Peyer's patch (tissue), 4 donors: Measurements from ENCODE around the gene SASH3. TPM values are rescaled to one million over a fixed set of nuclear protein-coding genes. Genes with fewer than 3 reads are reported as not detected.

Experiments used
- DNase-seq, 3 donors: peaks; one replicate each; pipeline ENCODE4 v3.0.0-alpha.2; 2017 to 2019
- H3K27ac ChIP-seq, 4 donors: fragments of 200-600 bp; sonication (generic); one replicate each; pipeline ENCODE4 v1.5.1; 2016 to 2019
- H3K27me3 ChIP-seq, 2 donors: fragments of 200-600 bp; sonication (generic); one replicate each; pipeline ENCODE4 v1.5.1; 2019
- H3K36me3 ChIP-seq, 3 donors: fragments of 200-600 bp; sonication (generic); one replicate each; pipeline ENCODE4 v1.5.1; 2016 to 2019
- H3K4me1 ChIP-seq, 4 donors: fragments of 200-600 bp; sonication (generic); one replicate each; pipeline ENCODE4 v1.5.1; 2016 to 2019
- H3K4me3 ChIP-seq, 4 donors: fragments of 200-600 bp; sonication (generic); 1 replicate in 3 of 4; 2 replicates in 1 of 4; pipeline ENCODE4 v1.5.1; 2016 to 2019; ENCODE audit warnings: mild to moderate bottlenecking in 1 of 4
- H3K9me3 ChIP-seq, 4 donors: fragments of 200-600 bp; sonication (generic); one replicate each; pipeline ENCODE4 v1.5.1; 2016 to 2019; ENCODE audit warnings: mild to moderate bottlenecking in 1 of 4
- CTCF ChIP-seq, 6 experiments: fragments of 450-650 bp in 4 of 6; fragments of 200-600 bp in 2 of 6; sonication (generic) in 1 of 6; IDR thresholded peaks; one replicate each; pipeline ENCODE4 v1.5.1; 2017 to 2019; ENCODE audit warnings: antibody characterized with exemption in 6 of 6, mild to moderate bottlenecking in 3 of 6, moderate library complexity in 1 of 6
- POLR2A ChIP-seq, 2 donors: fragments of 450-650 bp; IDR thresholded peaks; one replicate each; pipeline ENCODE4 v1.5.1; 2017; ENCODE audit warnings: antibody characterized with exemption in 2 of 2, mild to moderate bottlenecking in 2 of 2, moderate library complexity in 2 of 2
- total RNA-seq, 4 donors: library from RNA; depleted of rRNA; stranded (reverse); fragments of >200 nt; gene quantifications; one replicate each; pipeline ENCODE4 v1.1.0, GENCODE V29; 2016

Gene SASH3
- total RNA-seq, 4 donors from 2014 or later, result 2.2 to 45.4 (median 7.7) TPM

GRCh38 chrX:129790808-129791207 is 11.1 kb downstream of the SASH3 start:
- no peak for DNase-seq
- Histone ChIP-seq H3K27ac (no peak overlapping the region), H3K4me3 (no peak overlapping the region), H3K36me3 (no peaks in the 10 kb centered on the region), H3K9me3 (no peaks in the 10 kb centered on the region), H3K27me3 (no peaks in the 10 kb centered on the region), H3K4me1 (no peaks in the 10 kb centered on the region)
- TF ChIP-seq CTCF (IDR thresholded peaks at IDR 0.05) (no peak), POLR2A (IDR thresholded peaks at IDR 0.05) (no peak)

- DNase-seq, result no peak
- Histone ChIP-seq H3K4me1 (no peaks in the 10 kb centered on the region), H3K4me3 (no peak overlapping the region), H3K36me3 (no peaks in the 10 kb centered on the region), H3K27ac (no peak overlapping the region), H3K27me3 (no peaks in the 10 kb centered on the region), H3K9me3 (no peaks in the 10 kb centered on the region)
- TF ChIP-seq CTCF (IDR thresholded peaks at IDR 0.05), result no peak
- no peak for TF ChIP-seq POLR2A (IDR thresholded peaks at IDR 0.05)
These were observed 11.6 kb downstream of the SASH3 start for GRCh38 chrX:129791336-129791735.

- H3K36me3 ChIP-seq, result no peaks in the 10 kb centered on the region
- H3K27me3 ChIP-seq, result no peaks in the 10 kb centered on the region
- no peak for TF ChIP-seq CTCF (IDR thresholded peaks at IDR 0.05)
- TF ChIP-seq POLR2A (IDR thresholded peaks at IDR 0.05), result no peak
- no peak overlapping the region for H3K27ac ChIP-seq
- H3K4me1 ChIP-seq, result no peaks in the 10 kb centered on the region
- no peak for DNase-seq
- H3K4me3 ChIP-seq, result no peak overlapping the region
- H3K9me3 ChIP-seq, result no peaks in the 10 kb centered on the region
These were observed 12.3 kb downstream of the SASH3 start for GRCh38 chrX:129791961-129792570.

GRCh38 chrX:129792586-129793291 is 13.0 kb downstream of the SASH3 start:
- no peak for DNase-seq
- Histone ChIP-seq H3K4me1 (no peaks in the 10 kb centered on the region), H3K36me3 (no peaks in the 10 kb centered on the region), H3K27ac (no peak overlapping the region), H3K4me3 (no peak overlapping the region), H3K27me3 (no peaks in the 10 kb centered on the region), H3K9me3 (no peaks in the 10 kb centered on the region)
- TF ChIP-seq POLR2A (IDR thresholded peaks at IDR 0.05), result no peak

- H3K27me3 ChIP-seq, result no peaks in the 10 kb centered on the region
- no peak overlapping the region for H3K4me3 ChIP-seq
- no peaks in the 10 kb centered on the region for H3K4me1 ChIP-seq
- no peaks in the 10 kb centered on the region for H3K36me3 ChIP-seq
- no peak for DNase-seq
- H3K27ac ChIP-seq, result no peak overlapping the region
- TF ChIP-seq CTCF (IDR thresholded peaks at IDR 0.05) (no peak), POLR2A (IDR thresholded peaks at IDR 0.05) (no peak)
- H3K9me3 ChIP-seq, result no peaks in the 10 kb centered on the region
These were observed 13.9 kb downstream of the SASH3 start for GRCh38 chrX:129793604-129794191.

GRCh38 chrX:129795584-129795983 is 15.8 kb downstream of the SASH3 start:
- DNase-seq, result no peak
- H3K36me3 ChIP-seq, result no peaks in the 10 kb centered on the region
- H3K27ac ChIP-seq, result no peak overlapping the region
- H3K9me3 ChIP-seq, result no peaks in the 10 kb centered on the region
- no peak for TF ChIP-seq POLR2A (IDR thresholded peaks at IDR 0.05)
- TF ChIP-seq CTCF (IDR thresholded peaks at IDR 0.05), result no peak
- no peaks in the 10 kb centered on the region for H3K27me3 ChIP-seq
- no peaks in the 10 kb centered on the region for H3K4me1 ChIP-seq
- no peak overlapping the region for H3K4me3 ChIP-seq
